PFSK-1 (cell line): ENCODE results near the gene SELENOI.

ENCODE experiments used
- FOXP2 ChIP-seq: optimal IDR thresholded peaks from 2 replicates; pipeline ENCODE3; 2011; ENCODE audit warnings: borderline replicate concordance, control low read depth, inconsistent platforms; ENCODE audit not compliant: insufficient read depth; ENCODE audit errors: extremely low read length, extremely low read depth
- POLR2AphosphoS5 ChIP-seq: IDR thresholded peaks from 2 replicates; pipeline ENCODE4 v1.6.1; 2012; ENCODE audit warnings: low read depth, mild to moderate bottlenecking, control low read depth, low read length, moderate library complexity
- REST ChIP-seq, 2 experiments: IDR thresholded peaks; 2 replicates each; pipeline versions ENCODE4 v1.6.1 to v1.8.0; 2011 to 2012; ENCODE audit warnings: low read depth in 2 of 2, low read length in 2 of 2, control low read depth in 1 of 2, inconsistent platforms in 1 of 2, mild to moderate bottlenecking in 1 of 2, moderate library complexity in 1 of 2; ENCODE audit not compliant: insufficient read depth in 1 of 2
- SIN3A ChIP-seq: IDR thresholded peaks from 2 replicates; pipeline ENCODE4 v1.6.1; 2012; ENCODE audit warnings: mild to moderate bottlenecking, low read length, moderate library complexity, borderline replicate concordance; ENCODE audit not compliant: insufficient read depth
- TAF1 ChIP-seq: IDR thresholded peaks from 2 replicates; pipeline ENCODE4 v1.6.1; 2012; ENCODE audit warnings: low read length, control low read depth, borderline replicate concordance; ENCODE audit not compliant: insufficient read depth

The SELENOI gene

GRCh38 chr2:26326514-26326913 lies 19.4 kb upstream of the SELENOI start:
- no peak for TF ChIP-seq POLR2AphosphoS5
- no peak for TF ChIP-seq FOXP2
- TF ChIP-seq REST (IDR thresholded peaks at IDR 0.05; ENCODE audit: insufficient read depth in 1 of 2, low read depth in 2 of 2, low read length in 2 of 2): no peak
- TF ChIP-seq TAF1: no peak
- TF ChIP-seq SIN3A: no peak

DNA sequence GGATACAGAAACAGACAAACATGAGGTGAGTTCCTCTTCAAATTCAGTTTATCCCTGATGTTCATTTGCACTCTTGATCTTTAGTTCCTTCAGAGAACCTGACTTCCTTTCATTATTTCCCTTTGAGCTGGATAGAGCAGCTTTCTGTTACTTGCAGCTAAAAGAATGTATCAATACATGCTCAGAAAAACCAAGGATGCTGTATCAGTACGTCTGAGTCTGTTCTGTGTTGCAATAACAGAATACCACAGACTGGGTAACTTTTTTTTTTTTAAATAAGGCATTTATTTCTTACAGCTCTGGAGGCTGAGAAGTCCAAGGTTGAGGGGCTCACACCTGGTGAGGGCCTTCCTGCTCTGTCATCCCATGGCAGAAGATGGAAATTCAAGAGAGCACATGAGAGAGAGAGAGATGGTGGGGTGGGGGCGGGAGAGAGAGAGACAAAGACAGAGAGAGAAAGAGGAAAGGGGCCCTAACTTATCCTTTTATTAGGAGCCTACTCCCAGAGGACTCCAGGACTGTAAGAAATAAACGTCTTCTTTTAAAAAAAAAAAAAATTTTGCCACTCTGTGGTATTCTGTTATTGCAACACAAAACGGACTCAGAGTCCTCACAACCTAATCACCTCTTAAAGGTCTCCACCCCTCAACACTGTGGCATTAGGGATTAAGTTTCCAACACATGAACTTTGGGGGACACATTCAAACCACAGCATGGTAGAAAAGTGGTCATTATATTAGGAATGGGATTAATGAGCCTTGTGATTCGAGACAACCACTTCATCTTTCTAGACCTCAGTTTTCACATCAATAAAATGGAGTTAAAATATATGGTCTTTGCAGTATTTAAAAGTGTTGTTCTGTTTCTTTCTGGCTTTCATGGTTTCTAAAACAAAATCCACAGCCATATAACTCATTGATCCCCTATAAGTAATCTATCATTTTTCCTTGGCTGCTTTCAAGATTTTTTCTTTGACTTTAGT lies 18.4 kb upstream of the SELENOI start:
- TF ChIP-seq TAF1: no peak
- TF ChIP-seq SIN3A: no peak

- TF ChIP-seq TAF1 (peak; percentile 30; the same call in 1 of the 2 replicates), REST (IDR thresholded peaks at IDR 0.05; ENCODE audit: insufficient read depth in 1 of 2, low read depth in 2 of 2, low read length in 2 of 2) (no peak)
Observed at GRCh38 chr2:26330114-26330549, 15.8 kb upstream of the SELENOI start.

DNA sequence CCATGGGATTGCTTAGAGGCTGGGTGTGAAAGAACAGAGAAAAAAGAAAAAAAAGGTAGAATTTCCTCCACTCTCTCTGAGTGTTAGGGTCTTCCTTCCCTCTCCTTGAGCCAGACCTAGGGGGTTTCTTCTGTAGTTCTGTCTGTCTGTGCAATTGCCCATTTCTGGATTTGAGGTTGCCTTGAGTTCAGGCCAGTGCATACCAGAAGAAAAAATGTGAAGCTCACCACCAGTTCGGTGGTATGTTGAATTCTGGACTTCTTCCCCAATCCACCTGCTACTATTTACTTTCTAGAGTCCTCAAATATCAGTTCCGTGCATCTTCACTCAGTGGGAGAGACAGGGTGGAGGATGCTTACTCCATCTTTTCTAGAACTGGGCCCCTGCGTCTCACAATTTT lies 15.3 kb upstream of the SELENOI start:
- TF ChIP-seq REST (IDR thresholded peaks at IDR 0.05; ENCODE audit: insufficient read depth in 1 of 2, low read depth in 2 of 2, low read length in 2 of 2) (no peak), POLR2AphosphoS5 (no peak), TAF1 (no peak), SIN3A (no peak), FOXP2 (no peak)

DNA sequence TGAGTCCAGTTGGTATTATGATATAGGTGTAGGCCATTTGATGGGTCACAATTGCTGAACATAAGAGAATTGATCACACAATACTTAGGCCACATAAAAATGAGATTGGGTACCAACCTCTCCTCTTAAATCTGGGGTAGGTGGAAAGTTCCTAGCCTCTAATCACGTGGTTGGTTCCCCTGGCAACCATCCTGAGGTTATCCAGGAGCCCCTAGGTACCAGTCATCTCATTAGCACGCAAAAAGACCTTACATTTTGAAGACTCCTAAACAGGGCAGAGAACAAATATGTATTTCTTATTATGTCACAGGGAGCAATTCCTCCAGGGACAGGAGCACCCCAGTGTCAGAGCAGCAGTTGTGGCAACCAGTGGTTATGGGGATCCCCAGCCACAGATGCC lies 12.7 kb upstream of the SELENOI start:
- TF ChIP-seq REST (IDR thresholded peaks at IDR 0.05; ENCODE audit: insufficient read depth in 1 of 2, low read depth in 2 of 2, low read length in 2 of 2) (no peak), SIN3A (no peak), FOXP2 (no peak), TAF1 (no peak), POLR2AphosphoS5 (no peak)
